SK-N-DZ (cell line): ENCODE results near the gene SAMD11. TPM values are rescaled to one million over a fixed set of nuclear protein-coding genes. Genes with fewer than 3 reads are reported as not detected.
"Not testable (repeated sequence)": the region's sequence is repeated elsewhere in the genome, so short reads cannot be mapped to it uniquely, and the experiment has no call there.

ENCODE experiments used
- DNase-seq: peaks from one replicate; pipeline ENCODE4 v3.0.0-alpha.2; 2015; ENCODE audit warnings: low spot score
- polyA plus RNA-seq, 2 experiments: library from polyadenylated mRNA; depleted of rRNA; stranded (reverse); fragments of >200 nt; gene quantifications; 2 replicates each; pipeline ENCODE4 v1.2.3, GENCODE V29; 2014

The SAMD11 gene, protein sequence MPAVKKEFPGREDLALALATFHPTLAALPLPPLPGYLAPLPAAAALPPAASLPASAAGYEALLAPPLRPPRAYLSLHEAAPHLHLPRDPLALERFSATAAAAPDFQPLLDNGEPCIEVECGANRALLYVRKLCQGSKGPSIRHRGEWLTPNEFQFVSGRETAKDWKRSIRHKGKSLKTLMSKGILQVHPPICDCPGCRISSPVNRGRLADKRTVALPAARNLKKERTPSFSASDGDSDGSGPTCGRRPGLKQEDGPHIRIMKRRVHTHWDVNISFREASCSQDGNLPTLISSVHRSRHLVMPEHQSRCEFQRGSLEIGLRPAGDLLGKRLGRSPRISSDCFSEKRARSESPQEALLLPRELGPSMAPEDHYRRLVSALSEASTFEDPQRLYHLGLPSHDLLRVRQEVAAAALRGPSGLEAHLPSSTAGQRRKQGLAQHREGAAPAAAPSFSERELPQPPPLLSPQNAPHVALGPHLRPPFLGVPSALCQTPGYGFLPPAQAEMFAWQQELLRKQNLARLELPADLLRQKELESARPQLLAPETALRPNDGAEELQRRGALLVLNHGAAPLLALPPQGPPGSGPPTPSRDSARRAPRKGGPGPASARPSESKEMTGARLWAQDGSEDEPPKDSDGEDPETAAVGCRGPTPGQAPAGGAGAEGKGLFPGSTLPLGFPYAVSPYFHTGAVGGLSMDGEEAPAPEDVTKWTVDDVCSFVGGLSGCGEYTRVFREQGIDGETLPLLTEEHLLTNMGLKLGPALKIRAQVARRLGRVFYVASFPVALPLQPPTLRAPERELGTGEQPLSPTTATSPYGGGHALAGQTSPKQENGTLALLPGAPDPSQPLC
- polyA plus RNA-seq (2014; cell fraction: cytosol; rRNA removed): 123 and 149 TPM in 2 replicates
- polyA plus RNA-seq (2014; cell fraction: nucleus; rRNA removed): 494 and 564 TPM in 2 replicates

DNA sequence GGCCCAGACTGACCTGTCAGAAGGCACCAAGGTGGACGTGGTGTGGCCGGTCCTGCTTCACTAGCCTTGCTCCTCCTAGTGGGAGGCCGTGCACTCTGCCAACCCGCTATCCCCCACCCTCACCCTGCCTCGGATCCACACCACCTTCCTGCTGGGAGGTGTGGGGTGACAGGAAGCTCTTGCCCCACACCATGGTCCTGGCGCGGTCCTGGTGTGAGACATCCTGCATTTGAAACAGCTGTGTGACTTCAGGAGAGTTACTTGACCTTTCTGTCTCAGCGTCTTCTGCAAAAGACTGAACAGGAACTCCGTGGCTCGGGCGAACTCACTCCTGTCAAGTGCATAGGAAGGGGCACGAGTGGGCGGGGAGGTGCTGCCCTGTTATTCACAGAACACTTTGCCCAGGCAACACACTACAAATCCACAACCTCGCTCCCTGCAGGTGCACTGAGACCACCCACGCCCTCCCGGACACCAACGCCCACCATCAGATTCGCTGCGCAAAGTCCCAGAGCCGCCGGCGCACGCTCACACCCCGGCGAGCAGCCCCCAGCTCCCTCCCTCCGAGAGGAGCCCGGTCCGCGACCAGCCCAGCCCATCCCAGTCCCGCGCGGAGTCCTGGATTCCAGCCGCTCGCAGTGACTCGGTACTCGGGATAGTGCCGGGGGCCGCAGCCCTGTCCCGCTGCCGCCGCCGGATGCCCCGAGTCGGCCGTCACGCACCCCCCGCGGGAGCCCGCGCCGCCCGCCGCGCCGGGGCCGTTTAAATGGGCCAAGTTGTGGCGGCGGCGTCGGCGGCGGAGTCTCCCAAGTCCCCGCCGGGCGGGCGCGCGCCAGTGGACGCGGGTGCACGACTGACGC is at the start of gene SAMD11:
TSS of gene SAMD11 (plus strand) at position 793 of the 860 bp plus-strand sequence. CDS start 509 bp downstream, outside the sequence.
- DNase-seq: peak; percentile 83

DNA sequence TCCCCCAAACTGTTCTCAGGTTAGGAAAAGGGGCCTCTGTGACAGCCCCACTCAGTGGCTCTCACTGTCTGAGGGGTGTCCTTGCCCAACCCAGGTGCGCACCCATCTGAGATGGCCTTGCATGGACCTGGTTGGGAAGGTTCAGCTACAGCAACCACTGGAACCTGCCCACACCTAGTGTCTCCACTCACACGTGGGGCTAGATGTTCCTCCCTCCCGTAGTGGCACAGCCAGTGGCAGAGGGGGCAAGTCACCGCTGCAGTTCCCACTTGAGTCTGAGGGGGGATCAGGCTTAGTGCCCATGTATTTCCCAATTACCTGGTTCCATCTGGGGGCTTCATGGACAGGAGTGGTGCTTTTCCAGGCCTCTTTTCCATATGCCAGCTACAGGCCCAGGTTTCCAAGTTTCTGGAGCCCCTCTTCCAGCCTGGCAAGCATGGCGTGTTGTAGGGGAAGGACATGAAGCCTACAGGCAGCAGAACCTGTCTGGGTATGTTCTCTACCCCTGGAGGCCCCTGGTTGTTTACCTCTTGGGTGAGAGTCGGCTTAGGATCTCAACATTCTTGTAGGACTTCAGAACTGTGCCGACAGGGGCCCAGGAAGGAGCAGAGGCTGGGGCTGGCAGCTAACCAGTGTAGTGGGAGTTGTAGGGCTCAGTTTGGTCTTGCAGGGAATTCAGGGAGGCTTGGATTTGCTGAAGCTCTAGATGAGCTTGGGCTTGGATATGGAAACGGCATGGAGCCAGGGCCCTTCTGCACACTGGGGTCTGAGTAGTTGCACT is 47.1 kb upstream of the SAMD11 start:
- DNase-seq: not testable (repeated sequence)

DNA sequence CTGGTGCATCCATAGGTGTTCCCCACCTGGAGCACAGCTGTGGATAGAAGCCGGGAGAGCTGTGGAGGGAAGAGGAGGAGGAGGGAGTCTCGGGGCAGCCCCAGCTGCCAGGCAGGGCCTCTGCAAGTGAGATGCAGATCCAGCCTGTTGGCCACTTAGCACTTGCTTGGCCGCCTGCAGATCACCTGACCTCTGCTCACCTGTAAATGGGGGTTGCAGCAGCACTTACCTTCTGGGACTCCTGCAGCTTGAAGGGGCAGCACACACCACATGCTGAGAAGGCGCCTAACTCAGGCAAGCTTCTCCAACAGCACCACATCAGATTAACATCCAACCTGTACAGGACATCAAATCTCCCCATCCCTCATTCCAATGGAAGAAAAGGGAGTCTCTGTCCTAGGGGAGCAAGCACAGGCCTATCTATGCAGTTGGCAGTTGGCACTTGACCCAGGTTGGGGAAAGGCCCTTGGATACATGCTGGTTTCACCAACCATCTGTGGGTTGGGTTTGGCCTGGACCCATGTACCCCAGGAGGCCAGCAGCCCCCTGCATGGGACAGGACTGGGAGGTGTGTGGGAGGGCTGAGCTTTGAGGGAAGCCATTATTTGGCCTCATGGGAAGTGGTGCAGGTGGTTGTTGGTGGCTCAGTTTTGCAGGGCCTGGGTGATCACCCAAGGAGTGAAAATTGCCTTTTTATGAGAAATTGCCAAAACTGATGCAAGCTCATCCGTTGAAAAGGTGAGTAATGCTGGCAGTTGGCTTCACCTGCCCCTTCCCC is 46.3 kb upstream of the SAMD11 start:
- not testable (repeated sequence) for DNase-seq

DNA sequence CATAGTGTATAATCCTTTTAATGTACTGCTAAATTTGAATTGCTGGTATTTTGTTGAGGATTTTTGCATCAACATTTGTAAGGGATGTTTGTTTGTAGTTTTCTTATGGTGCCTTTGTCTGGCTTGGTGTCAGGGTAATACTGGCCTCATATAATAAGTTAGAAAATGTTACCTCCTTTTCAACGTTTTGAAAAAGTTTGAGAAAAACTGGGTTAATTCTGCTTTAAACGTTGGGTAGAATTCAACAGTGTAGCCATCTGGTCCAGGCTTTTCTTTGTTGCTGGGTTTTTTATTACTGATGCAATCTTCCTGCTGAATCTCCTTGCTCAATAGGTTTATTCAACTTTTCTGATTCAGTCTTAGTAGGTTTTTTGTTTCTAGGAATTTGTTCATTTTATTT is 43.2 kb upstream of the SAMD11 start:
- not testable (repeated sequence) for DNase-seq

DNA sequence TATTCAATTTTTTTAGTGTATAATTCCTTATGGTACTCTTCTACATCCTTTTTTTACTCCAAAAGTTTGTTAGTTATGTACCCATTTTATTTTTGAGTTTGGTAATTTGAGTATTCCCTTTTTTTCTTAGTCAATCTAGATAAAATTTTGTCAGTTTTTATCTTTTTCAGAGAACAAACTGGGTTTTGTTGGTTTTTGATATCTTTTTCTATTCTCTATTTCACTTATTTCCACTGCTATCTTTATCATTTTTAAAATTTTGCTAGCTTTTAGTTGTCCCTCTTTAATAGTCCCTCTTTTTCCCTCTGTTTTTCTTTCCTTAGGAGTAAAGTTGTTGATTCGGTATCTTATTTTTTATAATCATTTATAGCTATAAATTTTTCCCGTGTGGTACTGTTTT is 42.8 kb upstream of the SAMD11 start:
- not testable (repeated sequence) for DNase-seq

DNA sequence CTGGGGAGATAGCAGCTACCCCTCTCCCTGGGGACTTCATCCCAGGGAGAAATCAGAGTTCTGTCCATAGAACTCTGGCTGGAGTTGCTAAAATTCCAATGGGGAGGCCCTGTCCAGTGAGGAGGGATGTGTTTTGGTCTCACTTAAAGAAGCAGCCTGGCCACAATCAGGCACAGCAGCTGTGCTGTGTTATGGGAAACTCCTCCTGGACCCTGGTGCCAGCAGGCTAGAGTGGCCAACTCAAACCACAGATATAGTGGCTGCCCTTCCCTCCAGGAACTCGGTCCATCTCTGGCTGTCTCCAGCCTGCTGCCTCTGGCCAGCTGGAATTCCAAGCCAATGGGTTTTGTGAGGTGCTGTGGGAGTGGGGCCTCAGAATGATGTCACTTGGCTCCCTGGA is 37.4 kb upstream of the SAMD11 start:
- no peak for DNase-seq

DNA sequence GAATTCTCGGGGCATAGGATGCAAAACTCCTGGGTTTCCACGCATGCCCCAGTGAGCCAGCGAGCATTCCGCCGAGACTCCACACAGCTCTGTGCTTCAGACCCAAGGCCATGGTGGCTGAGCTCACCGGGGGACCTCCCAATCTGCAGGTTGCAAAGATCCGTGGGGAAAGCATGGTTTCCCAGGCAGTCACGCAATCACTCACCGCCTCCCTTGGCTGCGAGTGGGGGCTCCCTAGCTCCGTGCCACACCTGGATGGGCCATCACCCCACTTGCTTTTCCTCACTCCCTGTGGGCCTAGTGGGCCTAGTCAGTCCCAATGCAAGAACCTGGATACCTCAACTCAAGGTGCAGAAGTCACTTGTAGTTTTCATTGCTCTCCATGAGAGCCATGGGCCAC is 37.0 kb upstream of the SAMD11 start:
- no peak for DNase-seq

DNA sequence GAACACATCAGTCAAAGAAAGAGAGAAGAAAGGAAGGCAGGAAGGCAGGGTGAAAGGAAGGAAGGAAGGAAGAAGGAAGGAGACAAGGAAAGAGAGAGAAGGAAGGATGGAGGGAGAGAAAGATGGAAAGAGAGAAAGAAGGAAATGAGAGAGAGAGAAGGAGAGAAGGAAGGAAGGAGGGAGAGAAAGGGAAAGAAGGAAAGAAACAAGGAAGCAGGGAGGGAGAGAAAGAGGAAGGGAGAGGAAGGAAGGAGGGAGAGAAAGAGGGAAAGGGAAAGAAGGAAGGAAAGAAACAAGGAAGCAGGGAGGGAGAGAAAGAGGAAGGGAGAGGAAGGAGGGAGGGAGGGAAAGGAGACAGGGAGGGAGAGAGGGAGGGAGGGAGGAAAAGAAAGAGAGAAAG is 35.4 kb upstream of the SAMD11 start:
- DNase-seq: no peak

DNA sequence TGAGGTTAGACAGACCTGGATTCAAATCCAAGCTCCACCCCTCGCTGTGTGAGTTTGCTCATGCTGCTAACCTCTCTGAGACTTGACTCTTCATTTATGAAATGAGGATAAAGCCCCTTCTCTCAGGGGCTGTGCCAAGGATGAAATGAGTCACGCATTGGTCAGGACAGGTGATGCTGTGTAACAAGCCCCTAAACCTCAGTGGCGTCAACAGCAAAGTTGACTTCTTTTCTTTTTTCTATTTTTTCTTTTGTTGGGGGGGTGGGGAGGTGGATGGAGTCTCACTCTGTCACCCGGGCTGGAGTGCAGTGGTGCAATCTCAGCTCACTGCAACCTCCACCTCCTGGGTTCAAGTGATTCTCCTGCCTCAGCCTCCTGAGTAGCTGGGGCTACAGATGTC is 33.9 kb upstream of the SAMD11 start:
- not testable (repeated sequence) for DNase-seq

DNA sequence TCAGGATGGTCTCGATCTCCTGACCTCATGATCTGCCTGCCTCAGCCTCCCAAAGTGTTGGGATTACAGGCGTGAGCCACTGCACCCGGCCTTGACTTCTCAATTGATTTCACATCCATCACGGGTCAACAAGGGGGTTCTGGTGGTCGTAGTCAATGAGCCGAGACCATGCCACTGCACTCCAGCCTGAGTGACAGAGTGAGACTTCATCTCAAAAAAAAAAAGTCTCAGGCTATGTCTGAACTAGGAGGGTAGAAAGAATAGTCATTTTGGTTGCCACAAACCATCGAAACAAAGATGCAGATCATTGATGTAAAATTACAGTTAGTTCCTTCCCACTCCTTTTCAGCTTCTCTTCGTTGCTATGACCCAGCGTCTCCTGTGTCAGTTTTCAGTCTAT is 33.5 kb upstream of the SAMD11 start:
- DNase-seq: not testable (repeated sequence)

DNA sequence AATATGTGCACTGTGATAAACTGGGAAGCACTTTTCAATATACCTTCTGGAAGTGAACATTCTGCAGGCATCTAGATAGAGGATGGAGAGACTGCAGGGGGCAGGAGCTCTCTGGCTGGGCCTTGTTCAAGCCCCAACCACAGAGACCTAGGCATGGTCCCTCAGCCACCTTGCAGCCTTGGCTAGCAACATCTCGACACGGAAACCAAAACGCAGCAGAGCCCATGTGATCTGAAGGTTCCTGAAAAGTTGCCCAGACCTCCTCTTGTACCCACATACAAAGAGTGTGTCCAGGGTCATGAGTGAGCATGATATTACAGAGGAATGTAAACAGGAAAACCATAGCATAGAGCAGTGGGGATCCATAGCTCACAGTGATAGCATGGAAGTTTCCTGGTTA is 33.1 kb upstream of the SAMD11 start:
- no peak for DNase-seq

DNA sequence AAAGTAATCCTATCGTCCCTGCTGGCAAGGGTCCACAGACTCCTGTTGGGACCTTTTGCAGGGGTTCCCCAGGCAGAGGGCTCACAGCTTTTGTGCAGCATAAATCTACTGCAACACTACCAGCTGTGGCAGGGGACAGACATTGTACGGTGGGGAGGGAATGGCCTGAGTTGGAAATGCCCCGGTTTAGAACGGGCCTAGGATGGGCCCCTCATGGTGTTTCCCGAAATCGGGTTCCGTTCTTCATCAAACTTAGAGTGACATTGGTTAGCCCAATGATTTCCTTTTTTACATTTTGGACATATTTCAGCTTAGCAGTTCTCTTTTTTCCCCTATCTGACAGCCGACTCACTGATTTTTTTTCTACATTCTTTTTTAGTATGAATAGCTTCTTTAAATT is 26.5 kb upstream of the SAMD11 start:
- DNase-seq: no peak

DNA sequence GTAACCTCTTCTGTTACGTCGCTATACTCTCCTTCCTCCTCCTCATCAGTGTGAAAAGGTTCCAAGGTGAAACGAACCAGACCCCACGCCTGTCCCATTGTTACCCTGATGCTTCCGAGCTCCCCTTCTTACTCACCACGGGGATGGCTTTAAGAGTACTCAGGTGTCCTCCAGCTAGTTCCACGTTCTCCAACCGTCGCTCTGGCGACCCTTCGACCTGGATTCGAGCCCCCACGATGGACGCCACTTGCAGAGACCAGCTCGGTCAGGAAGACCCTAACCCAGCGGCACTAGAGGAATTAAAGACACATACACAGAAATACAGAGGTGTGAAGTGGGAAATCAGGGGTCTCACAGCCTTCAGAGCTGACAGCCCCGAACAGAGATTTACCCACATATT is 25.8 kb upstream of the SAMD11 start:
- DNase-seq: not testable (repeated sequence)

DNA sequence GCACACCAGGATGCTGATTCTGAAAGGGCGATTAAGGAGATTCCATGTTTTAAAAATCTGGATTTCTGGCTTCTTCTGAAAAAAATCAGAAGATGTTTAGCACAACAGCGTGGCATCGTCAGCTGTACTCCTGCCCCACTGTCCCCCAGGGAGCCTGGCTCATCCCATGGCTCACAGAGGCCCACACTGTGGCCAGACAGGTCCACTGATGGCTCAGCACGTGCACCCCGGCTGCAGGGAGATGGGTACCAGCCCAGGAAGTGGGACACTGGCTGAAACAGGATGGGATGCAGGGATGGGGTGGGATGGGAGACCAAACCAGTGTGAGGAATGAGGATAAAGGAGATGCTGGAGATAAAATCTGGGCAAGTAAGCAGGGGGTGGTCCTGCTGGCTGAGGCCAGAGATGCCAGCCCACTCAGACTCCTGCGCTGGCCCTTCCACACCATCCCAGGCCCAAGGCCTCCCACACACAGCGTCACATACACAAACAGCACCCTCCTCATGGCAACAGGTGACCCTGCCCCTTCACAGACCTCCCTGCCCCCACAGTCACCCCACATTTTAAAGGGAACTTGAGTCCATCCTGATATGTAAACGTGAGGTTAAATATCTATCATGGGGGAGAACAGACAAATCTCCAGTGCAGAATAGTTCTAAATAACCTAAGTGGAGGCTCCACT is 23.9 kb upstream of the SAMD11 start:
- no peak for DNase-seq

DNA sequence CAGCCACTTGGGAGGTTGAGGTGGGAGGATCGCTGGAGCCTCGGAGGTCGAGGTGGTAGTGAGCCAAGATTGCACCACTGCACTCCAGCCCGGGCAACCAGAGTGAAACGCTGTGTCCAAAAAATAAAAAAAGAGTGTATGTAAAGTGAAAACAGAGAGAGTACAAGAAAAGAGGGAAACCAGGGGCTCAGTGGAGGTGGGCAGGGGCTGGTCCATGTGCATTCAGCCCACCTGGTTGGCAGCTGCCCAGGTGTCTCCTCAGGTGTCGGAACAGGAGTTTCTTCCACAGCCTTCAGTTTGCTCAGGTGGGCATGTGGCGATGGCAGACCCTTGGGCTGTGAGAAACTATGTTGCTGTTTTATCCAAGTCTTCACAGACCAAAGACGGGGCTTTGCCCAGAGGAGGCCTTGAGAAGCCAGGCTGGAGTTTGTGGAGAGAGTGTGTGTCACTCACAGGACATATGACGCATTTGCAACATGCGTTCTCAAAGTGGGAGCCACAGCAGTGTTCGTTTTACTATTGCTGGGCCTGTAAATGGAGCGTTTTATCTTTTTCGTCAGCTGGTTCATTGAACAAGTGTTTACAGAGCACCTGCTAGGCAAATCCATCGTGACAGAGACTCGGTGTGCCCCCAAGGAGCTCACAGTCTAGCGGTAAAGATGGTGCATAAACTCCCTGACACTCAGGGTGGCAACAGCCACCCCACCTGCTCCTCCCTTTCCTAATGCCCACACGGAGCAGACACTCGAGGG is 22.4 kb upstream of the SAMD11 start:
- no peak for DNase-seq

DNA sequence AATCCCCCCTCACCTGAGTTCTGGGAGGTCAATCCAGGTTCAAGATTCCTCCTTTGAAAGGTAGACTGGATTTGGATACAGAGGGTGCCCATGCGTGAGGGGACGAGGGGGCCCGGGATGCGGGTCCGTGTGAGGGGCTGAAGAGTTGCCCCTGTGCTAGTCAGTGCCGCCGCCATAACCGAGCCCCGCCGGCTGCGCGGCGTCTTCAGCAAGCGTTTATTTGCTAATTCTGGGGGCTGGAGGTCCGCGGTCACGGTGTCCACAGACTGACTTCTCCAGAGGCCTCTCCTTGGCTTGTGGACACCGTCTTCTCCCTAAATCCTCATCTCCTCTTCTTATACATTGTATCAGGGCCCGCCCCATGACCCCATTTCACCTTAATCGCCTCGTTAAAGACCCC is 20.9 kb upstream of the SAMD11 start:
- no peak for DNase-seq

DNA sequence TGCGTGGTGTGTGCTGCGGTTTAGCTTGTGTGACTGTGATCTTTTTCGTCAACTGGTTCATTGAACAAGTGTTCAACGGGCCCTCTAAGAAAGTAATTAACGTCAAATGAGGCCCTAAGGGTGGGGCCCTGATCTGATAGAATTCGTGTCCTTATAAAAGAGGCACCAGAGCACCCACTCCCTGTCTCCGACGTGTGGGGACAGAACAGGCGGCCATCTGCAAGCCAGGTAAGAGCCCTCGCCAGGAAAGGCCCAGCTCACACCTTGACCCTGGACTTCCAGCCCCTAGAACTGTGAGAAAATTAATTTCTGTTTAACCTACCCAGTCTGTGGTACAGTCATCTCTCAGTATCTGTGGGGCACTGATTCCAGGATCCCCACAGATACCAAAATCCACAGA is 20.4 kb upstream of the SAMD11 start:
- DNase-seq: no peak

DNA sequence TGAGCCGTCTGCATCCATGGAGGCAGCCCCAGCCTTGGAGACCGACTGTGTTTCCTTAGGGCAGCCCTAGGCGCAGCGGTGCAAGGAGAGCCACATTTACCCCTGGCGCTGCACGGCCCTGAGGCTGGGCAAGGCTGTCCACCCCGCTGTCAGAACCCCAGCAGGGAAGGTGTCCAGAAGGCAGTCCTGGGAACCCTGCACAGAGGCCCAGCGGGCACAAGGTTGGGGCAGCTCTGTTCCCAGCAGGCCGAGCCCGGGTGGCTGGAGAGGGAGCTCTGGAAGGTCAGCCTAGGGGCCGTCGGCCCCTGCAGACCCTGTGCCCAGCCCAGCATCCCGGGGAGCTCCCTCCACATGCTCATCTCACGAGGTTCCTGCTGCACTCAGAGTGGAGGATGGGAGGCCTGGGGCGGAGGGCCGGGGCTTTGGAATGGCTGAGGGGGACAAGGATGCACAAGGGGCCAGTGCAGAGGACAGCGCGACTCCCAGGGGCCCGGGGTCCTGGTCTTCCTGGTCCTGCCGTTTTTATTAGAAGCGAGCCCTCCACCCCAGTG is 19.9 kb upstream of the SAMD11 start:
- DNase-seq: no peak
